Activated CD4-positive, alpha-beta memory T cell treated with anti-CD3 and anti-CD28 coated beads for 36 hours (primary cell): Measurements from ENCODE around the gene HRC. TPM values are rescaled to one million over a fixed set of nuclear protein-coding genes. Genes with fewer than 3 reads are reported as not detected.

Source experiments
- CTCF ChIA-PET: fragments of 350-600 bp; sonication (Branson Sonifier 250); formaldehyde crosslinking; loops from one replicate; lab custom pipeline; 2021; ENCODE audit warnings: antibody characterized with exemption, inconsistent platforms; lab: Charles Lee
- POLR2A ChIA-PET: fragments of 350-600 bp; sonication (Branson Sonifier 250); formaldehyde crosslinking; loops from one replicate; lab custom pipeline; 2021; ENCODE audit warnings: antibody characterized with exemption; lab: Charles Lee
- DNase-seq: peaks from one replicate; pipeline ENCODE4 v3.0.0-alpha.2; 2020
- H3K27ac Mint-ChIP-seq: one replicate; pipeline ENCODE4 v1.8.0; 2021; ENCODE audit warnings: mixed read lengths
- H3K27me3 Mint-ChIP-seq: one replicate; pipeline ENCODE4 v1.8.0; 2021; ENCODE audit warnings: mixed read lengths
- H3K36me3 Mint-ChIP-seq: one replicate; pipeline ENCODE4 v1.8.0; 2021; ENCODE audit warnings: mixed read lengths
- H3K4me1 Mint-ChIP-seq: one replicate; pipeline ENCODE4 v1.8.0; 2021; ENCODE audit warnings: low read depth, mixed read lengths
- H3K4me3 Mint-ChIP-seq: one replicate; pipeline ENCODE4 v1.8.0; 2021; ENCODE audit warnings: mild to moderate bottlenecking, mixed read lengths
- H3K9me3 Mint-ChIP-seq: one replicate; pipeline ENCODE4 v1.8.0; 2021; ENCODE audit warnings: mixed read lengths
- intact Hi-C: fragments of 100-400 bp; cut with micrococcal nuclease; formaldehyde crosslinking; loops from one replicate; pipeline ENCODE4 v1.15.1; 2023
- total RNA-seq, 2 experiments: library from RNA; stranded (reverse); gene quantifications; one replicate each; pipeline ENCODE4 v1.2.3, GENCODE V29; 2021

HRC gene
- not detected for total RNA-seq

- Mint-ChIP-seq H3K27me3 (peaks cover 62% of the 10 kb centered on the region), H3K27ac (no peak within 1 kb of the TSS), H3K4me1 (peaks cover 13% of the 10 kb centered on the region), H3K9me3 (no peaks in the 10 kb centered on the region), H3K4me3 (no peak within 1 kb of the TSS), H3K36me3 (no peaks in the 10 kb centered on the region)
- intact Hi-C loops, result no loop called here
- ChIA-PET CTCF (interaction anchor here (1.0 kb wide), 1 partner anchor 9 kb away, joined by 3 read pairs; no protein-coding TSS in a partner anchor), POLR2A (no interaction called here)
- no peak for DNase-seq
Observed at GRCh38 chr19:49155005-49155819, at the start of gene HRC. Gene HRC, minus strand, starts transcription at chr19:49155396. Its CDS starts 159 bp downstream, at chr19:49155237.

- intact Hi-C loops, result no loop called here
Observed at GRCh38 chr19:49201042-49201441, 45.8 kb upstream of the HRC start.

GRCh38 chr19:49200238-49200862, 45.2 kb upstream of the HRC start:
- ChIA-PET POLR2A (no interaction called here), CTCF (interaction anchor here (1.4 to 4.3 kb wide), 5 partner anchors 8 to 206 kb away, joined by 4 to 54 read pairs (median 9); no protein-coding TSS in a partner anchor)
- intact Hi-C loops, result no loop called here
- H3K36me3 Mint-ChIP-seq, result no peaks in the 10 kb centered on the region
- DNase-seq, result peak; percentile 31
- no peak overlapping the region for H3K4me3 Mint-ChIP-seq
- H3K27ac Mint-ChIP-seq, result no peak overlapping the region
- H3K9me3 Mint-ChIP-seq, result no peaks in the 10 kb centered on the region
- peaks cover 4% of the 10 kb centered on the region for H3K27me3 Mint-ChIP-seq
- no peaks in the 10 kb centered on the region for H3K4me1 Mint-ChIP-seq

More at GRCh38 chr19:49201042-49201441, 45.8 kb upstream of the HRC start:
- Mint-ChIP-seq H3K27ac (no peak overlapping the region), H3K4me1 (no peaks in the 10 kb centered on the region), H3K4me3 (no peak overlapping the region), H3K9me3 (no peaks in the 10 kb centered on the region), H3K27me3 (peaks cover 4% of the 10 kb centered on the region), H3K36me3 (no peaks in the 10 kb centered on the region)
- CTCF ChIA-PET, result interaction anchor here (1.5 kb wide), 1 partner anchor 103 kb away, joined by 5 read pairs; no protein-coding TSS in a partner anchor
- POLR2A ChIA-PET, result no interaction called here
- DNase-seq, result no peak

- CTCF ChIA-PET, result interaction anchor here (0.6 to 4.3 kb wide), 3 partner anchors 98 to 352 kb away, joined by 3 to 54 read pairs (median 6); partner anchors contain the start of genes GYS1 and RUVBL2
- POLR2A ChIA-PET, result no interaction called here
- intact Hi-C loops, result no loop called here
- no peak overlapping the region for H3K27ac Mint-ChIP-seq
- H3K27me3 Mint-ChIP-seq, result peaks cover 2% of the 10 kb centered on the region
- H3K4me3 Mint-ChIP-seq, result no peak overlapping the region
- no peaks in the 10 kb centered on the region for H3K9me3 Mint-ChIP-seq
- no peaks in the 10 kb centered on the region for H3K36me3 Mint-ChIP-seq
- H3K4me1 Mint-ChIP-seq, result no peaks in the 10 kb centered on the region
- DNase-seq, result no peak
Observed at GRCh38 chr19:49196527-49197240, 41.5 kb upstream of the HRC start.

GRCh38 chr19:49194408-49194807, 39.2 kb upstream of the HRC start:
- Mint-ChIP-seq H3K27me3 (peaks cover 2% of the 10 kb centered on the region), H3K27ac (no peak overlapping the region), H3K4me1 (peaks cover 8% of the 10 kb centered on the region), H3K36me3 (no peaks in the 10 kb centered on the region), H3K4me3 (no peak overlapping the region), H3K9me3 (no peaks in the 10 kb centered on the region)
- DNase-seq, result no peak
- intact Hi-C loops, result no loop called here
- POLR2A ChIA-PET, result no interaction called here
- CTCF ChIA-PET, result interaction anchor here (1.0 kb wide), 1 partner anchor 34 kb away, joined by 3 read pairs; no protein-coding TSS in a partner anchor

- intact Hi-C loops, result no loop called here
- DNase-seq, result no peak
- H3K27me3 Mint-ChIP-seq, result peaks cover 2% of the 10 kb centered on the region
- ChIA-PET CTCF (interaction anchor here (1.0 kb wide), 1 partner anchor 34 kb away, joined by 3 read pairs; no protein-coding TSS in a partner anchor), POLR2A (no interaction called here)
- H3K36me3 Mint-ChIP-seq, result no peaks in the 10 kb centered on the region
- H3K4me1 Mint-ChIP-seq, result peaks cover 9% of the 10 kb centered on the region
- H3K27ac Mint-ChIP-seq, result no peak overlapping the region
- H3K9me3 Mint-ChIP-seq, result no peaks in the 10 kb centered on the region
- no peak overlapping the region for H3K4me3 Mint-ChIP-seq
Observed at GRCh38 chr19:49193822-49194394, 38.7 kb upstream of the HRC start.

GRCh38 chr19:49190781-49191180, 35.6 kb upstream of the HRC start:
- Mint-ChIP-seq H3K4me3 (no peak overlapping the region), H3K9me3 (no peaks in the 10 kb centered on the region), H3K27ac (no peak overlapping the region), H3K27me3 (no peaks in the 10 kb centered on the region), H3K4me1 (peaks cover 9% of the 10 kb centered on the region), H3K36me3 (no peaks in the 10 kb centered on the region)
- ChIA-PET POLR2A (no interaction called here), CTCF (no interaction called here)
- DNase-seq, result no peak
- intact Hi-C loops, result no loop called here

- Mint-ChIP-seq H3K4me1 (peaks cover 9% of the 10 kb centered on the region), H3K4me3 (no peak overlapping the region)
- CTCF ChIA-PET, result interaction anchor here (0.6 to 1.3 kb wide), 2 partner anchors 10 to 45 kb away, joined by 3 to 5 read pairs; no protein-coding TSS in a partner anchor
Observed at GRCh38 chr19:49189259-49189658, 34.1 kb upstream of the HRC start.

GRCh38 chr19:49188626-49189200, 33.5 kb upstream of the HRC start:
- POLR2A ChIA-PET, result no interaction called here
- intact Hi-C loops, result no loop called here
- Mint-ChIP-seq H3K9me3 (peaks cover 5% of the 10 kb centered on the region), H3K27me3 (no peaks in the 10 kb centered on the region), H3K4me1 (peaks cover 9% of the 10 kb centered on the region), H3K27ac (no peak overlapping the region), H3K36me3 (no peaks in the 10 kb centered on the region), H3K4me3 (no peak overlapping the region)
- DNase-seq, result no peak
- CTCF ChIA-PET, result interaction anchor here (0.6 to 1.6 kb wide), 2 partner anchors 10 to 45 kb away, joined by 3 read pairs; no protein-coding TSS in a partner anchor

More at GRCh38 chr19:49189259-49189658, 34.1 kb upstream of the HRC start:
- no peaks in the 10 kb centered on the region for H3K27me3 Mint-ChIP-seq
- H3K36me3 Mint-ChIP-seq, result no peaks in the 10 kb centered on the region
- no peak for DNase-seq
- H3K27ac Mint-ChIP-seq, result no peak overlapping the region
- intact Hi-C loops, result no loop called here
- POLR2A ChIA-PET, result no interaction called here
- no peaks in the 10 kb centered on the region for H3K9me3 Mint-ChIP-seq

- Mint-ChIP-seq H3K4me1 (peaks cover 9% of the 10 kb centered on the region), H3K4me3 (no peak overlapping the region), H3K9me3 (peaks cover 9% of the 10 kb centered on the region), H3K27me3 (no peaks in the 10 kb centered on the region), H3K36me3 (no peaks in the 10 kb centered on the region), H3K27ac (no peak overlapping the region)
- intact Hi-C loops, result no loop called here
- no peak for DNase-seq
- CTCF ChIA-PET, result interaction anchor here (1.0 kb wide), 1 partner anchor 188 kb away, joined by 3 read pairs; no protein-coding TSS in a partner anchor
- POLR2A ChIA-PET, result no interaction called here
Observed at GRCh38 chr19:49186108-49186507, 30.9 kb upstream of the HRC start.

GRCh38 chr19:49182848-49183375, 27.7 kb upstream of the HRC start:
- H3K27me3 Mint-ChIP-seq, result no peaks in the 10 kb centered on the region
- no peak for DNase-seq
- no peak overlapping the region for H3K27ac Mint-ChIP-seq
- H3K4me1 Mint-ChIP-seq, result no peaks in the 10 kb centered on the region
- CTCF ChIA-PET, result interaction anchor here (1.0 kb wide), 1 partner anchor 260 kb away, joined by 3 read pairs; no protein-coding TSS in a partner anchor
- no peaks in the 10 kb centered on the region for H3K36me3 Mint-ChIP-seq
- intact Hi-C loops, result no loop called here
- peaks cover 9% of the 10 kb centered on the region for H3K9me3 Mint-ChIP-seq
- no peak overlapping the region for H3K4me3 Mint-ChIP-seq
- POLR2A ChIA-PET, result no interaction called here
